Gastroesophageal sphincter (tissue), 3 donors: ENCODE measurements around the gene CARS2.

Source experiments
- CTCF ChIP-seq, 4 experiments: fragments of 200-600 bp in 2 of 4; fragments of 450-650 bp in 2 of 4; sonication (generic) in 1 of 4; IDR thresholded peaks; one replicate each; pipeline ENCODE4 v1.5.1; 2017 to 2019; ENCODE audit warnings: antibody characterized with exemption in 4 of 4, mild to moderate bottlenecking in 2 of 4, moderate library complexity in 2 of 4
- EP300 ChIP-seq: sonication (generic); formaldehyde crosslinking; IDR thresholded peaks from one replicate; pipeline ENCODE4 v1.6.1; 2017; ENCODE audit warnings: antibody characterized with exemption, mild to moderate bottlenecking
- POLR2A ChIP-seq, 2 donors: fragments of 450-650 bp; IDR thresholded peaks; one replicate each; pipeline ENCODE4 v1.6.1; 2017; ENCODE audit warnings: antibody characterized with exemption in 2 of 2, mild to moderate bottlenecking in 2 of 2, moderate library complexity in 1 of 2
- POLR2AphosphoS5 ChIP-seq: sonication (generic); formaldehyde crosslinking; IDR thresholded peaks from one replicate; pipeline ENCODE4 v1.6.1; 2017; ENCODE audit warnings: antibody characterized with exemption

GRCh38 chr13:110665491-110666254 is 40.2 kb downstream of the CARS2 start:
- no peak for TF ChIP-seq CTCF (IDR thresholded peaks at IDR 0.05)
- no peak for TF ChIP-seq POLR2AphosphoS5
- no peak for TF ChIP-seq EP300
- TF ChIP-seq POLR2A (IDR thresholded peaks at IDR 0.05): no peak
